HepG2 (cell line): ENCODE data around the gene GSK3B. TPM values are rescaled to one million over a fixed set of nuclear protein-coding genes. Genes with fewer than 3 reads are reported as not detected.

Source experiments
- ATAC-seq: fragments of 200-7000 bp; cut with Tn5 transposase; 3 replicates; pipeline ENCODE4 v1.9.1; 2020; ENCODE audit warnings: mild to moderate bottlenecking, moderate library complexity
- BruUV-seq: library from RNA; stranded (reverse); fragments of 400-500 nt; replicated peaks from 2 replicates; lab custom pipeline; 2021; lab: Mats Ljungman, UMichigan
- CTCF ChIA-PET: fragments of 300-600 bp; formaldehyde crosslinking; extraction: SDS; loops from one replicate; lab custom pipeline; 2021; ENCODE audit warnings: low total read pairs, inconsistent platforms, low intra/inter-chr PET ratio; lab: Yijun Ruan, JAX
- POLR2A ChIA-PET: fragments of 350-600 bp; sonication (Branson Sonifier 250); formaldehyde crosslinking; loops from one replicate; lab custom pipeline; 2020; ENCODE audit warnings: antibody characterized with exemption, inconsistent platforms; lab: Yijun Ruan, JAX
- DNase-seq: peaks from one replicate; pipeline ENCODE4 v3.0.0-alpha.2; 2015; ENCODE audit warnings: low spot score
- FAIRE-seq: peaks from 3 replicates; lab custom pipeline; 2011; peaks lifted over from hg19 to GRCh38; lab: Jason Lieb, UNC
- H2AFZ ChIP-seq: one replicate; pipeline ENCODE4 v1.6.1; 2011; ENCODE audit warnings: low read length, inconsistent platforms
- H3K27ac ChIP-seq: fragments of 300-600 bp; 3 replicates; pipeline ENCODE4 v1.8.0; 2011; ENCODE audit warnings: mixed run types, mild to moderate bottlenecking, mixed read lengths, low read length, inconsistent platforms; ENCODE audit not compliant: insufficient read depth; ENCODE audit errors: extremely low read length
- H3K27me3 ChIP-seq, 2 experiments: fragments of 200-600 bp in 1 of 2; 2 replicates in 1 of 2; 3 replicates in 1 of 2; pipeline versions ENCODE4 v1.6.0 to v1.8.0; 2011; ENCODE audit warnings: low read length in 2 of 2, mild to moderate bottlenecking in 2 of 2, moderate library complexity in 2 of 2, inconsistent platforms in 1 of 2; ENCODE audit not compliant: insufficient read depth in 2 of 2, control insufficient read depth in 1 of 2
- H3K36me3 ChIP-seq, 2 experiments: fragments of 200-600 bp in 1 of 2; replicated peaks in 1 of 2; 2 replicates in 1 of 2; 3 replicates in 1 of 2; pipeline versions ENCODE4 v1.5.1 to v1.8.0; 2011; ENCODE audit warnings: low read length in 2 of 2, inconsistent platforms in 1 of 2; ENCODE audit not compliant: insufficient read depth in 2 of 2, control insufficient read depth in 1 of 2
- H3K4me1 ChIP-seq: 2 replicates; pipeline ENCODE4 v1.5.1; 2012; ENCODE audit warnings: low read length, inconsistent platforms; ENCODE audit not compliant: insufficient read depth
- H3K4me2 ChIP-seq: 2 replicates; pipeline ENCODE4 v1.6.0; 2011; ENCODE audit warnings: low read depth, low read length, inconsistent platforms
- H3K4me3 ChIP-seq, 3 experiments: fragments of 200-600 bp in 1 of 3; sonication (generic), shearing (Covaris generic) in 1 of 3; replicated peaks in 1 of 3; 2 replicates each; pipeline ENCODE4 v1.5.1; 2011 to 2016; ENCODE audit warnings: low read length in 3 of 3, inconsistent platforms in 2 of 3, low read depth in 2 of 3, mild to moderate bottlenecking in 2 of 3, control low read depth in 1 of 3, mixed read lengths in 1 of 3; ENCODE audit not compliant: insufficient read depth in 1 of 3
- H3K79me2 ChIP-seq: one replicate; pipeline ENCODE4 v1.6.1; 2011; ENCODE audit warnings: low read length, inconsistent platforms; ENCODE audit not compliant: insufficient read depth
- H3K9ac ChIP-seq: 2 replicates; pipeline ENCODE4 v1.6.0; 2011; ENCODE audit warnings: mild to moderate bottlenecking, low read depth, low read length, inconsistent platforms; ENCODE audit not compliant: insufficient read depth
- H3K9me3 ChIP-seq: 2 replicates; pipeline ENCODE4 v1.5.1; 2012; ENCODE audit warnings: mild to moderate bottlenecking, low read length
- H4K20me1 ChIP-seq: 2 replicates; pipeline ENCODE4 v1.6.0; 2011; ENCODE audit warnings: inconsistent platforms, mild to moderate bottlenecking, low read length, moderate library complexity; ENCODE audit not compliant: insufficient read depth
- ARID3A ChIP-seq: IDR thresholded peaks from 2 replicates; pipeline ENCODE4 v1.6.1; 2012; ENCODE audit warnings: low read depth, low read length, improper control_type of control experiment
- CHD2 ChIP-seq: IDR thresholded peaks from 2 replicates; pipeline ENCODE4 v1.6.1; 2011; ENCODE audit warnings: low read depth, low read length, improper control_type of control experiment
- GABPA ChIP-seq, 2 experiments: IDR thresholded peaks; 2 replicates each; pipeline ENCODE4 v1.6.1; 2011 to 2016; ENCODE audit warnings: low read depth in 2 of 2, low read length in 1 of 2, missing biosample characterization in 1 of 2, missing genetic modification characterization in 1 of 2
- HDAC6 ChIP-seq: fragments of 200-600 bp; sonication (generic); IDR thresholded peaks from 2 replicates; pipeline ENCODE4 v1.7.0; 2017; ENCODE audit warnings: mild to moderate bottlenecking, antibody characterized with exemption, low read length, low read depth
- KAT7 ChIP-seq: IDR thresholded peaks from 2 replicates; pipeline ENCODE4 v1.6.1; 2018; ENCODE audit warnings: borderline replicate concordance, missing compliant biosample characterization
- KDM5A ChIP-seq: fragments of 200-600 bp; sonication (generic); IDR thresholded peaks from 2 replicates; pipeline ENCODE4 v1.7.0; 2018; ENCODE audit warnings: antibody characterized with exemption, mild to moderate bottlenecking, low read length, borderline replicate concordance
- MAZ ChIP-seq, 2 experiments: sonication (generic) in 1 of 2; formaldehyde crosslinking in 1 of 2; IDR thresholded peaks; 2 replicates each; pipeline versions ENCODE4 v1.5.0 to v1.6.1; 2012 to 2020; ENCODE audit warnings: low read depth in 2 of 2, mild to moderate bottlenecking in 2 of 2, borderline replicate concordance in 1 of 2, improper control_type of control experiment in 1 of 2, low read length in 1 of 2, missing genetic modification reagents in 1 of 2, moderate library complexity in 1 of 2
- NAIF1 ChIP-seq: sonication (generic); formaldehyde crosslinking; IDR thresholded peaks from 2 replicates; pipeline ENCODE4 v1.5.0; 2020; ENCODE audit warnings: mild to moderate bottlenecking, missing genetic modification reagents, borderline replicate concordance
- PLSCR1 ChIP-seq: sonication (generic); formaldehyde crosslinking; IDR thresholded peaks from 2 replicates; pipeline ENCODE4 v1.5.0; 2020; ENCODE audit warnings: missing genetic modification reagents, mild to moderate bottlenecking, borderline replicate concordance
- ZNF281 ChIP-seq: sonication (generic); formaldehyde crosslinking; IDR thresholded peaks from 2 replicates; pipeline ENCODE4 v1.4.0; 2020; ENCODE audit warnings: missing genetic modification reagents, borderline replicate concordance
- ZNF766 ChIP-seq: sonication (generic); formaldehyde crosslinking; IDR thresholded peaks from 2 replicates; pipeline ENCODE4 v1.5.0; 2020; ENCODE audit warnings: missing genetic modification reagents, borderline replicate concordance
- WGBS: methylation state at CpG from one replicate; pipeline ENCODE4 v1.1.6; 2017; ENCODE audit warnings: low lambda C conversion rate; 5-methylcytosine and 5-hydroxymethylcytosine counted together
- in situ Hi-C: cut with HindIII; loops from 2 replicates; pipeline ENCODE4 v1.10.0; 2017; ENCODE audit warnings: low pct_unique_long_range_greater_than_20kb; ENCODE audit not compliant: extremely low pct_ligation_motif_present
- intact Hi-C: fragments of 100-400 bp; cut with micrococcal nuclease; formaldehyde crosslinking; loops from one replicate; pipeline ENCODE4 v1.10.0; 2022; ENCODE audit not compliant: unreplicated experiment
- polyA plus RNA-seq, 8 experiments: library from polyadenylated mRNA; depleted of rRNA in 3 of 8; stranded (reverse) in 7 of 8; unstranded in 1 of 8; fragments of >200 nt; fragmentation: Illumina TruSeq in 4 of 8; extraction: Trizol in 4 of 8; gene quantifications; 2 replicates each; pipeline versions ENCODE4 v1.2.1 to v1.2.3, GENCODE V29; 2011 to 2016; ENCODE audit warnings: low read depth in 4 of 8, missing spikeins in 1 of 8, mixed read lengths in 1 of 8; ENCODE audit not compliant: insufficient read depth in 1 of 8
- total RNA-seq, 5 experiments: library from RNA; depleted of rRNA; stranded (reverse); fragments of >200 nt; fragmentation: Illumina TruSeq; extraction: Trizol; gene quantifications; 2 replicates each; pipeline ENCODE4 v1.2.3, GENCODE V29; 2016; ENCODE audit warnings: low read depth in 1 of 5

GSK3B gene
- total and polyA plus RNA-seq, 2 of the 13 experiments (the other 11 are each of a cell fraction or from before 2014, with no cell fraction given) = 22.3 to 30.1 TPM

- Histone ChIP-seq H4K20me1 (peaks cover 47% of the 10 kb centered on the region), H3K27me3 (no peaks in the 10 kb centered on the region; a peak in 1 of 5 replicates), H3K9me3 (no peaks in the 10 kb centered on the region), H3K4me3 (peak overlapping the region; percentile 88 to 98 (median 91)), H3K79me2 (peaks cover 73% of the 10 kb centered on the region), H3K4me2 (peak overlapping the region; percentile 77), H2AFZ (no peak overlapping the region), H3K27ac (peak overlapping the region; percentile 100), H3K4me1 (peaks cover 32% of the 10 kb centered on the region), H3K9ac (peak overlapping the region; percentile 87), H3K36me3 (no peaks in the 10 kb centered on the region)
- ATAC-seq (no peak), DNase-seq (no peak), FAIRE-seq (no peak)
- intact Hi-C loops (loop anchor here (5.0 to 10.0 kb wide), 3 partner anchors 89 to 251 kb away; partner anchors contain the start of gene LRRC58), in situ Hi-C loops (no loop called here)
- 1% methylated on average over 22 of the region's 22 CpGs for WGBS
- ChIA-PET POLR2A (interaction anchor here (1.2 to 4.6 kb wide), 7 partner anchors 13 to 595 kb away, joined by 3 to 65 read pairs (median 7); partner anchors contain the start of genes LRRC58 and TIMMDC1), CTCF (interaction anchor here (0.6 kb wide), 1 partner anchor 54 kb away, joined by 3 read pairs; no protein-coding TSS in a partner anchor)
- TF ChIP-seq CHD2 = peak; percentile 59; the same call in 1 of the 2 replicates
- TF ChIP-seq PLSCR1 = 0 out of 2 replicates have a peak, but pooled peaks have one; percentile 12
- TF ChIP-seq GABPA (IDR thresholded peaks at IDR 0.05; ENCODE audit: low read depth, low read length) = no peak
- TF ChIP-seq GABPA (CRISPR knock-in tag; IDR thresholded peaks at IDR 0.05; ENCODE audit: low read depth) = peak; percentile 35; the same call in 1 of the 2 replicates
- TF ChIP-seq ZNF281 (CRISPR knock-in tag) = peak; percentile 69; the same call in 1 of the 2 replicates
- no peak for TF ChIP-seq ZNF766 (CRISPR knock-in tag)
- TF ChIP-seq ARID3A = 0 out of 2 replicates have a peak, but pooled peaks have one; percentile 11
- no peak for TF ChIP-seq KAT7
- TF ChIP-seq NAIF1 (CRISPR knock-in tag) = no peak
- TF ChIP-seq MAZ (IDR thresholded peaks at IDR 0.05; ENCODE audit: borderline replicate concordance, low read depth, low read length) = peak; percentile 77; the same call in 1 of the 2 replicates
- no peak for TF ChIP-seq MAZ (CRISPR knock-in tag; IDR thresholded peaks at IDR 0.05; ENCODE audit: low read depth)
- peak; percentile 63; the same call in 1 of the 2 replicates for TF ChIP-seq HDAC6
- TF ChIP-seq KDM5A = peak; percentile 81; the same call in 1 of the 2 replicates
- BruUV-seq = TSS peak; percentile 48
Measured at GRCh38 chr3:120093119-120093910, 932 bp downstream of the GSK3B start.
